B cell (primary cell): Measurements from ENCODE around the gene PLCB4. TPM values are rescaled to one million over a fixed set of nuclear protein-coding genes. Genes with fewer than 3 reads are reported as not detected.

Experiments used
- ATAC-seq: fragments of 200-7000 bp; cut with Tn5 transposase; one replicate; pipeline ENCODE4 v1.10.0; 2021; ENCODE audit warnings: low read depth, mild to moderate bottlenecking, moderate number of reproducible peaks, moderate library complexity
- CTCF ChIA-PET: fragments of 350-600 bp; sonication (Branson Sonifier 250); formaldehyde crosslinking; loops from one replicate; lab custom pipeline; 2021; ENCODE audit warnings: antibody characterized with exemption, inconsistent platforms; lab: Charles Lee
- POLR2A ChIA-PET: fragments of 350-600 bp; sonication (Branson Sonifier 250); formaldehyde crosslinking; loops from one replicate; lab custom pipeline; 2021; ENCODE audit warnings: antibody characterized with exemption; lab: Charles Lee
- DNase-seq: peaks from one replicate; pipeline ENCODE4 v3.0.0; 2013
- H2AFZ ChIP-seq: 2 replicates; pipeline ENCODE4 v1.6.1; 2012; ENCODE audit warnings: mild to moderate bottlenecking, low read depth, low read length; ENCODE audit not compliant: insufficient read depth, poor library complexity, severe bottlenecking
- H3K27ac ChIP-seq, 2 donors: 1 replicate in 1 of 2; 2 replicates in 1 of 2; pipeline ENCODE4 v1.5.1; 2012 to 2013; ENCODE audit warnings: low read length in 2 of 2, mild to moderate bottlenecking in 2 of 2, moderate library complexity in 1 of 2
- H3K27me3 ChIP-seq, 4 experiments: fragments of 200-600 bp in 1 of 4; sonication (generic) in 1 of 4; replicated peaks in 1 of 4; 1 replicate in 2 of 4; 2 replicates in 2 of 4; pipeline versions ENCODE4 v1.6.1 to v1.7.0; 2013 to 2016; ENCODE audit warnings: low read length in 3 of 4, mild to moderate bottlenecking in 2 of 4, mixed read lengths in 1 of 4, moderate library complexity in 1 of 4; ENCODE audit not compliant: insufficient read depth in 4 of 4, control insufficient read depth in 3 of 4; ENCODE audit errors: control extremely low read depth in 1 of 4
- H3K36me3 ChIP-seq, 2 experiments: replicated peaks in 1 of 2; 1 replicate in 1 of 2; 2 replicates in 1 of 2; pipeline versions ENCODE4 v1.6.1 to v1.7.1; 2013; ENCODE audit warnings: low read length in 1 of 2; ENCODE audit not compliant: insufficient read depth in 2 of 2, control insufficient read depth in 1 of 2; ENCODE audit errors: control extremely low read depth in 1 of 2, extremely low read depth in 1 of 2
- H3K4me1 ChIP-seq, 2 donors: fragments of 200-600 bp in 1 of 2; sonication (generic) in 1 of 2; 1 replicate in 1 of 2; 2 replicates in 1 of 2; pipeline versions ENCODE4 v1.5.1 to v1.6.1; 2013 to 2017; ENCODE audit warnings: low read length in 2 of 2; ENCODE audit not compliant: control insufficient read depth in 2 of 2, insufficient read depth in 2 of 2
- H3K4me2 ChIP-seq: replicated peaks from 2 replicates; pipeline ENCODE3; 2012; ENCODE audit warnings: mild to moderate bottlenecking, low read depth, low read length; ENCODE audit not compliant: poor library complexity, severe bottlenecking
- H3K4me3 ChIP-seq, 5 experiments: fragments of 200-600 bp in 1 of 5; sonication (generic) in 1 of 5; 1 replicate in 3 of 5; 2 replicates in 2 of 5; pipeline versions ENCODE4 v1.5.1 to v1.7.0; 2011 to 2016; ENCODE audit warnings: low read length in 4 of 5, mild to moderate bottlenecking in 4 of 5, low read depth in 2 of 5, control low read depth in 1 of 5, moderate library complexity in 1 of 5; ENCODE audit not compliant: insufficient read depth in 1 of 5; ENCODE audit errors: control extremely low read depth in 1 of 5, extremely low read depth in 1 of 5
- H3K79me2 ChIP-seq: fragments of 200-600 bp; sonication (generic); one replicate; pipeline ENCODE4 v1.6.0; 2016; ENCODE audit warnings: low read length; ENCODE audit not compliant: control insufficient read depth, insufficient read depth
- H3K9ac ChIP-seq: fragments of 200-600 bp; sonication (generic); 2 replicates; pipeline ENCODE4 v1.6.1; 2017; ENCODE audit warnings: mild to moderate bottlenecking, low read length, moderate library complexity
- H3K9me3 ChIP-seq, 3 donors: one replicate each; pipeline versions ENCODE4 v1.6.1 to v1.7.1; 2013; ENCODE audit warnings: low read length in 2 of 3; ENCODE audit not compliant: control insufficient read depth in 2 of 3, insufficient read depth in 1 of 3; ENCODE audit errors: control extremely low read depth in 1 of 3
- H4K20me1 ChIP-seq: 2 replicates; pipeline ENCODE4 v1.6.0; 2012; ENCODE audit warnings: mild to moderate bottlenecking, low read length; ENCODE audit not compliant: insufficient read depth, control insufficient read depth, poor library complexity, severe bottlenecking
- H3K27ac Mint-ChIP-seq: one replicate; pipeline ENCODE4 v1.8.0; 2021; ENCODE audit warnings: mixed read lengths
- H3K27me3 Mint-ChIP-seq: one replicate; pipeline ENCODE4 v1.8.0; 2021; ENCODE audit warnings: mixed read lengths
- H3K4me1 Mint-ChIP-seq: one replicate; pipeline ENCODE4 v1.8.0; 2021; ENCODE audit warnings: mixed read lengths
- H3K4me3 Mint-ChIP-seq: one replicate; pipeline ENCODE4 v1.8.0; 2021; ENCODE audit warnings: mixed read lengths
- H3K9me3 Mint-ChIP-seq: one replicate; pipeline ENCODE4 v1.8.0; 2022; ENCODE audit warnings: mixed read lengths; ENCODE audit not compliant: insufficient read depth
- EZH2 ChIP-seq: IDR thresholded peaks from 2 replicates; pipeline ENCODE4 v1.6.1; 2012; ENCODE audit warnings: borderline replicate concordance, low read depth, mild to moderate bottlenecking, moderate library complexity, low read length; ENCODE audit not compliant: insufficient read depth, poor library complexity, severe bottlenecking
- WGBS: methylation state at CpG from one replicate; pipeline ENCODE4 v1.1.5; 2013; ENCODE audit warnings: missing lambda C conversion rate; ENCODE audit not compliant: insufficient coverage; 5-methylcytosine and 5-hydroxymethylcytosine counted together
- intact Hi-C: fragments of 100-400 bp; cut with micrococcal nuclease; formaldehyde crosslinking; loops from one replicate; pipeline ENCODE4 v1.10.0; 2022
- polyA plus RNA-seq: library from polyadenylated mRNA; depleted of rRNA; stranded (reverse); fragments of >200 nt; gene quantifications from 2 replicates; pipeline ENCODE4 v1.2.3, GENCODE V29; 2012
- total RNA-seq, 2 donors: library from RNA; stranded (reverse); fragments of 120-200 nt in 1 of 2; gene quantifications; 1 replicate in 1 of 2; 2 replicates in 1 of 2; pipeline versions ENCODE4 v1.2.3 to v1.2.4, GENCODE V29; 2013 to 2022
- TF ChIP-seq, protein P1 (sequence below): fragments of 200-600 bp; IDR thresholded peaks from one replicate; pipeline ENCODE4 v1.8.0; 2022; ENCODE audit warnings: antibody characterized with exemption, mild to moderate bottlenecking

The PLCB4 gene
- total and polyA plus RNA-seq, 2 donors (not counting 1 experiment from before 2014, with no cell fraction given) = not detected

- POLR2A ChIA-PET = no interaction called here
- TF ChIP-seq EZH2 = no peak
- TF ChIP-seq, protein P1, sequence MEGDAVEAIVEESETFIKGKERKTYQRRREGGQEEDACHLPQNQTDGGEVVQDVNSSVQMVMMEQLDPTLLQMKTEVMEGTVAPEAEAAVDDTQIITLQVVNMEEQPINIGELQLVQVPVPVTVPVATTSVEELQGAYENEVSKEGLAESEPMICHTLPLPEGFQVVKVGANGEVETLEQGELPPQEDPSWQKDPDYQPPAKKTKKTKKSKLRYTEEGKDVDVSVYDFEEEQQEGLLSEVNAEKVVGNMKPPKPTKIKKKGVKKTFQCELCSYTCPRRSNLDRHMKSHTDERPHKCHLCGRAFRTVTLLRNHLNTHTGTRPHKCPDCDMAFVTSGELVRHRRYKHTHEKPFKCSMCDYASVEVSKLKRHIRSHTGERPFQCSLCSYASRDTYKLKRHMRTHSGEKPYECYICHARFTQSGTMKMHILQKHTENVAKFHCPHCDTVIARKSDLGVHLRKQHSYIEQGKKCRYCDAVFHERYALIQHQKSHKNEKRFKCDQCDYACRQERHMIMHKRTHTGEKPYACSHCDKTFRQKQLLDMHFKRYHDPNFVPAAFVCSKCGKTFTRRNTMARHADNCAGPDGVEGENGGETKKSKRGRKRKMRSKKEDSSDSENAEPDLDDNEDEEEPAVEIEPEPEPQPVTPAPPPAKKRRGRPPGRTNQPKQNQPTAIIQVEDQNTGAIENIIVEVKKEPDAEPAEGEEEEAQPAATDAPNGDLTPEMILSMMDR = no peak
- no peak overlapping the region for H3K9ac ChIP-seq
Observed at GRCh38 chr20:9202420-9203080, 133.7 kb downstream of the PLCB4 start.

DNA sequence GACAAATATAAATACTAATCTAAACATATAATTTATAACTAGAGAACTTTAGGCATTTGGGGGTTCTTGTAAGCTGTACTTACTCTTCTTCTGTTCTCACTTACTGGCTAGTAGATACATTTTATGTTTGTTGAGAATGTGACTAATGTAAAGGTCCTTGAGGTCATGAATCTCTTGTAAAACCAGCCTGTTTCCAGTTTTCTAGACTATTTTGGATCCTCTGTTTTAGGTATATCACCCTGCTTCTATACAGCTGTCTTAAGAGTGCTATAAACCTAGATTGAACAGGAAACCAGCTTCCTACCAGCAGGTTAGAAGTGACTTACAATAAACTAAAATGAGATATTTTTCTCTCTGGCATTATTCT is 134.2 kb downstream of the PLCB4 start:
- no peak overlapping the region for H3K27ac Mint-ChIP-seq
- no peaks in the 10 kb centered on the region for H3K36me3 ChIP-seq
- POLR2A ChIA-PET = no interaction called here
- TF ChIP-seq EZH2 = no peak
- TF ChIP-seq, protein P1 = no peak
- H3K4me1 Mint-ChIP-seq = no peaks in the 10 kb centered on the region
- H3K9me3 ChIP-seq = no peaks in the 10 kb centered on the region
- H4K20me1 ChIP-seq = no peaks in the 10 kb centered on the region
- H3K9ac ChIP-seq = no peak overlapping the region
- no peaks in the 10 kb centered on the region for H3K4me1 ChIP-seq
- no peak for ATAC-seq
- H3K27me3 Mint-ChIP-seq = no peaks in the 10 kb centered on the region
- CTCF ChIA-PET = no interaction called here
- no peak overlapping the region for H3K4me2 ChIP-seq
- H3K79me2 ChIP-seq = no peaks in the 10 kb centered on the region
- no peak overlapping the region for H2AFZ ChIP-seq
- intact Hi-C loops = no loop called here
- H3K27ac ChIP-seq = no peak overlapping the region
- peaks cover 2% of the 10 kb centered on the region for H3K9me3 Mint-ChIP-seq
- DNase-seq = no peak
- no peak overlapping the region for H3K4me3 ChIP-seq
- H3K4me3 Mint-ChIP-seq = no peak overlapping the region
- H3K27me3 ChIP-seq = no peaks in the 10 kb centered on the region

More at GRCh38 chr20:9202420-9203080, 133.7 kb downstream of the PLCB4 start:
- DNase-seq (no peak), ATAC-seq (no peak)
- no peaks in the 10 kb centered on the region for H3K4me1 Mint-ChIP-seq
- Histone ChIP-seq H3K4me3 (no peak overlapping the region), H3K4me1 (no peaks in the 10 kb centered on the region), H3K27ac (no peak overlapping the region), H3K27me3 (no peaks in the 10 kb centered on the region), H3K36me3 (no peaks in the 10 kb centered on the region), H3K4me2 (no peak overlapping the region), H4K20me1 (no peaks in the 10 kb centered on the region), H2AFZ (no peak overlapping the region), H3K9me3 (no peaks in the 10 kb centered on the region), H3K79me2 (no peaks in the 10 kb centered on the region)
- no peak overlapping the region for H3K4me3 Mint-ChIP-seq
- no CpG with 5 or more reads among the region's 3 CpGs for WGBS
- no peak overlapping the region for H3K27ac Mint-ChIP-seq
- intact Hi-C loops = no loop called here
- peaks cover 2% of the 10 kb centered on the region for H3K9me3 Mint-ChIP-seq
- H3K27me3 Mint-ChIP-seq = no peaks in the 10 kb centered on the region
- CTCF ChIA-PET = interaction anchor here (0.5 kb wide), 1 partner anchor 133 kb away, joined by 3 read pairs; no protein-coding TSS in a partner anchor
